Suppressor macrophage treated with lipopolysaccharide for 4 hours (primary cell): ENCODE measurements around the gene CCNO.
A peak's percentile ranks its signal among the peaks of the same experiment; 100 is the strongest.

Source experiments
- DNase-seq: peaks from one replicate; pipeline ENCODE4 v3.0.0-alpha.2; 2020

CCNO gene, protein sequence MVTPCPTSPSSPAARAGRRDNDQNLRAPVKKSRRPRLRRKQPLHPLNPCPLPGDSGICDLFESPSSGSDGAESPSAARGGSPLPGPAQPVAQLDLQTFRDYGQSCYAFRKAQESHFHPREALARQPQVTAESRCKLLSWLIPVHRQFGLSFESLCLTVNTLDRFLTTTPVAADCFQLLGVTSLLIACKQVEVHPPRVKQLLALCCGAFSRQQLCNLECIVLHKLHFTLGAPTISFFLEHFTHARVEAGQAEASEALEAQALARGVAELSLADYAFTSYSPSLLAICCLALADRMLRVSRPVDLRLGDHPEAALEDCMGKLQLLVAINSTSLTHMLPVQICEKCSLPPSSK

DNA sequence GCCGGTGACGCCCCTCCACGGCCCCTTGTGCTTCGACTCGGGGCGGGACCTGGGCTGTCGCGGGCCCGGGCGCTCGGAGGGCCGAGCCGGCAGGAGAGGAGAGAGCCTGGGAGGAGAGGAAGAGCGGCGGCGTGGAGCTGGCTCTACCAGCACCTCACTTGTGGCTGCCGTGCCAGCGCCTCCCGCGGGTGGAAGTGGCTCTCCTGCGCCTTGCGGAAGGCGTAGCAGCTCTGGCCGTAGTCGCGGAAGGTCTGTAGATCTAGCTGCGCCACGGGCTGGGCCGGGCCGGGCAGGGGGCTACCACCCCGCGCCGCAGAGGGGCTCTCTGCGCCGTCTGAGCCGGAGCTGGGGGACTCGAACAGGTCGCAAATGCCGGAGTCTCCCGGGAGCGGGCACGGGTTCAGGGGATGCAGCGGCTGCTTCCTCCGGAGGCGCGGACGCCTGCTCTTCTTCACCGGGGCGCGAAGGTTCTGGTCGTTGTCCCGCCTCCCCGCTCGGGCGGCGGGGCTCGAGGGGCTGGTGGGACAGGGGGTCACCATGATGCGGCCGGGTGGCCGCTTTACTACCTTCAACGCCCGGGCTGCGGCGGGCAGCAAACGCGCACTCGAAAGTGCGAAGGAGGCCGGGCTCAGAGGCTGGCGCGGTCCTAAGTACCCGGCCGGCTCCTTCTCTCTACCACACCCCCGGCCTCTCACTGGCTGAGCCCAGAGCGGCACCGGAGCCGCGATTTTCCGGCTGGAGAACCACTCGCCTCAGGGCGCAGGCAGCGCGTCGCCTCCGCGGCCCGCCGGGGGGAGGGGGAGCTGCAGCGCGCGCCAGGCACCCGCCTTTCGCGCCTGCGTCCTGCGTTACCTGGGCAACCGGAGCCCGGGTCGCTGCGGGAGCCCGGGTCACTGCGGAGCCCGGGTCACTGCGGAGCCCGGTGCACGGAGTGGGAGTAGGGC, at the start of gene CCNO:
TSS of gene CCNO (minus strand) at position 624 of the 944 bp plus-strand sequence. CDS start at position 539, 85 bp downstream.
- peak; percentile 65 for DNase-seq

DNA sequence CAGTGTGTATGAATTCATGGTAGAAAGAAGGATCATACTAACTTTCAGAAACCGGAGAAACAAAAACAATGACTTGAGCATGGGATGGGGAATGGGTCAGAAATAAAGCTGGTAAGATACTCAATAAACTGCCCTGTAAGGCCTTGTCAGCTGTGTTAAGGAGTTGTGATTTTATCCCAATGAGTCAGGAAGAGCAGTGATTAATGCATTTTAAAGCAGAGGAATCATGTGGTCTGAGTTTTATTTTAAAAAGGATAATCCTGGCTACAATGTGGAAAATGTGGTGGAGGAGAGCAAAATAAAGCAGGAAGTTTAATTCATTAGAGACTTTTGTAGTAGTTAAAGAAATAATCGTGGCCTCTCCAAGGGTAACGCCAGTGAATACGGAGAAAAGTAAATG, 45.4 kb upstream of the CCNO start:
- DNase-seq = no peak

DNA sequence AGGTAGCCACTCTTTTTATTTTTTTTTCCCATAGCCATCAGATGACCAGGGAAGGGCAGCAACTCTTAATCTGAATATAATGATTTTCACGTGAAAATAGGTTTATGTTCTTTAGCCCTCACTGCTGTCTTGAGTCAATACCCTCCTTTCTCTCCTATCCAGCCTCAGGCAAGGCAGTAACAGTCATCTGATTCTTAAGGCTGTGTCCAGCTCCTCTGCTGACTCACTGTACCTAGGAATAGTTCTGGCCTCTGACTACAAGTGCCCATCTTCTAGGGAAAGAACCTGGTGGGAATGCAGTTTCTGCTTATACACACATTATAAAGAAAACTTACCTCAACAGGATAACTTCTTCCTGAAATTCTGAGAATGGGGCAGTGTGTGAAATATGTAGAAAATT, 43.4 kb upstream of the CCNO start:
- no peak for DNase-seq

DNA sequence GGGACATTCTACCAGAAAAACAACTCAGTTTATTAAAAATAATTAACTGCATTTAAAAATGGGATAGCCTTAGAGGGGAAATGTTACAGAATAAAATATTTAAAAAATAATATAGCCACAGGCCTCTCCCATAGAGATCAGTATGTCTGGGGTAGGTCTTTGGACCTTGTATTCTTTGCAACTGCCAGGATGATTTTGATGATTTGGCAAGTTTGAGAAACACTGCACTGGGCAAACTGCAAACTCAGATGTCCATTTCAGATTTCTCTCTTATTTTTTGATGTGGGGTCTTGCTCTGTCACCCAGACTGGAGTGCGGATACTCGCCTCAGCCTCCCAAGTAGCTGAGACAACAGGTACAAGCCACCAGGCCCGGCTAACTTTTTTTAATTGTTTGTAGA, 24.9 kb upstream of the CCNO start:
- DNase-seq = no peak

DNA sequence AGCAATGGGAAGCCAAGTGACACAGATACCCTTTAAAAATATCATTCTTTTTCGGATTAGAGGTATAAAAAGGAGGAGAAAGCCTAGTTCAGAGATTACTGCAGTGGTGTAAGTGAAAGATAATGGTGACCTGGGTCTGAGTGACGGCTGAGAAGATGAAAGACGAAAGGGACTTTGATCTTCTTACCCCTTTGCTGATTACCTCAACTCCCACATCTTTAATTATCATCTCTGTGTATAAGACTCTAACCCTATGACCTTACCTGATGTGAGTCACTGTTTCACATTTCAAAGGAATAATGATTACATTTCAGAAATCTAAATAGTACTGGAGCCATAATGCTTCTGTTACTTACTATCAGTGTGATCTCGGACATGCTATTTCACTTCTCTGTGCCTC, 21.4 kb upstream of the CCNO start:
- no peak for DNase-seq

DNA sequence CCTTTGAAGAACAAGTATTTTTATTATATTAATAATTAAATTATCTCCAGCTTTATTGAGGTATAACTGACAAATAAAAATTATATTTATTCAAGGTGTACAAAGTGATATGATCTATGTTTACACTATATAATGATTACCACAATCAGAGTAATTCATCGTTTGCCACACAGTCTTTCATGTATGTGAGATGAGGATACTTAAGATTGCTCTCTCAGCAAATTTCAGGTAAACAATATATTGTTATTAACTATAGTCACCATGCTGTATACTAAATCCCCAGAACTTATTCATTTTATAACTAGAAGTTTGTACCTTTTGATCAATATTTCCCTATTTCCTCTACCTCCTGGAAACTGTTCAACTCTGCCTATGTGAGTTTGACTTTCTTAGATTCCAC, 16.7 kb upstream of the CCNO start:
- no peak for DNase-seq

DNA sequence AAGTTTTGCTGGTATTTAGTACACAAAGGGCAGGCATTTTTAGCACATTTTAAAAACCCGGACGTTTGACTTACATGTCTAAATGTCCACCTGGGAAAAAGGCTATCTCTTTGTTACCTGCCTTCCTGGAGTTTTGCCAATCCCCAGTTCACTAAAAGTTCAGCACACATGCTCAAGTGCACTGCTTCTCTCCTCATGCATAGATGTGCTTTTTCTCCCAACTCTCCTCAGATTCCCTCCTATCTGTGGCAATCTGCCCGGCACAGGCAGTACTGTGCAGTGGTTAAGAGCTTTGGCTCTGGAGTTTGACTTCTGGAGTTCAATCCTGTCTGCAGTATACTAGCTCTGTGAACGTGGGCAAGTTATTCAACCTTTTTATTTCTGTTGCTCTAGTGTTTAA, 8.3 kb upstream of the CCNO start:
- no peak for DNase-seq

DNA sequence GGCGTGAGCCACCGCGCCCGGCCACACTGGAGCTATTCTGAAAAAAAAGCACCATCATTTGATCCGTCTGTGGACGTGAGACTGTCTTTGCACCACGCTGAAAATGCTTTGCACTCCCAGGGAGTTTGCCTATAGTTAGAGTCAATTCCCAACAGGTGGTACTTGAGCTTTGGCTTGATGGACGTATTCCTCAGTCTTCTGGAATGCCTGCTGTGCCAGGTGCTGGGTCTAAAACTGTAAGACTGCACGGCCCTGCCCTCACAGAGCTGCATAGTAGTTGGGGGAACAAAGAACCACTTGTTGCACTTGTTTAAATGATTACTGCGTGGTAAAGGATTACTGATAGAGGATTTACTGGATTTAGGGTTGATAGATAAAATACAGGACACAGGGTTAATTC, 3.4 kb upstream of the CCNO start:
- no peak for DNase-seq

DNA sequence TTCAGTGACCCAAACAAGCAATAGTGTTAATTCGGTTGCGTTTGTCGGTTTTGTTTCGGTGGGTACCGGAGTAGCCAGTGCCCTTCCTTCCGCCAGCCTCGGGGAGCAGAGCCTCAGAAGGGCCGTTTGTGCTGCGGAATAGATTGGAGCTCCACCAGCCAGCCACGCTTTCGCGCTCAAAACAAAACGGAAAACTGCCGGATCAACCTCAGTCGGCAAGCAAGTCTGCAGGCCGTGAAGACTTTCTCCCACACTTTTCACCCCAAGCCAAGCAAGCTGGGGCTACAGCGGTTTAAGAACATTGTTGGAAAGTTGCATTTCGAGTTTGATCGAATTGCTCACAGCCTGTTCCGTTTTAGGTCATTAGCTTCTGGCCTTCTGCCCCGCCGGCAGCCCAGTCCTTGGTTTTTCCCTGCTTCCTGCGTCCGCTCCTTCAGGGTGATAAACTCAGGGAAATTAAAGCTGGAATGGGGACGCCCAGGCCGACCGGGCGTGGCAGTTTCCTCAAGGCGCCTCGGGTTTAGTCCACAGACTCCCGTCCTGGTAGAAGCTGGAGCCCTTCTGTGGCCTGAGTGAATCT, 803 bp upstream of the CCNO start:
- peak; percentile 12 for DNase-seq

DNA sequence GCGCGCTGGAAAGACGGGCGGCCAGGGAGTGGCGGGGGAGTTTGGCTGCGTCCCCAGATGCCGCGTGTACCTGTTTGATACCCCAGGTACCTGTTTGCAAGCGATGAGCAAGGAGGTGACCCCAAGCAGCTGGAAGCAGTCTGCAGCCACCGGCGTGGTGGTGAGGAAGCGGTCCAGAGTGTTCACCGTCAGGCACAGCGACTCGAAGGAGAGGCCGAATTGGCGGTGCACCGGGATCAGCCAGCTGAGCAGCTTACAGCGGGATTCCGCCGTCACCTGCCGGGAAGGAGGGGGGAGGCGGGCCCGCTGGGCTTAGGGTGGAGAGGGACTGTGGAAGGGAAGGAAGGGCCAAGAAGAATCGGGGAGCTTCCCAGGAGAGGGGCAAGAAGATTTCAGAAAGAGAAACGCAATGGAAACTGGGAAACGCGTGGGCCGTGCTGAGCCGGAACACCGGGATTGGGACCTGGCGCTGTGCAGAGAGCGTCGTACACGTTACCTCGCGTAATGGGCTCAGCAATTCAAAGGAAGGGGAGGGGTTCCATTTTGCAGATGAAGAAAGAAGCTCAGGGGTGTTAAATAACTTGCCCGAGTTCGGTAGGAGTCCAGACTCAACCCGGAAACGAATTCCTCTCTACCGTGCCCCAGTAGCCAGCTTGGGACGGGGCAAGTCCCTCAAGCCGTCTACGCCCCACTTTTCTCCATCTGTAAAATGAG, 980 bp downstream of the CCNO start:
- DNase-seq = peak; percentile 12

DNA sequence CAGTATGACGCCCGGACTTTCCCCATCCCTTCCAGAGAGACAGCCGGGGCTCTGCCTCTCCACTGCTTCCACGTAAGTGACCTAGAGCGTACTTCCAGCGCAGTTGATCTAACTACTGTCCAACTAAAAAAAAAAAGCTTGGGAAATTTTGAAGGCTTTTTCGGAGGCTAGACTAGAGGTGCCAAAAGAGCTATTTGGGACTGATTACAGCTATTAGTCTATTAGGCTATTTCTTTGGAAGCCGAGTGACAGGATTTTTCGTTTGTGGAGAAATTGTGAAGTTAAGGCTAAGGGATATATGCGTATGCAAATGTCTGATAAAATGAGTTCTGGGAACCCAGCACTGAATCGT, 1.5 kb downstream of the CCNO start:
- no peak for DNase-seq

DNA sequence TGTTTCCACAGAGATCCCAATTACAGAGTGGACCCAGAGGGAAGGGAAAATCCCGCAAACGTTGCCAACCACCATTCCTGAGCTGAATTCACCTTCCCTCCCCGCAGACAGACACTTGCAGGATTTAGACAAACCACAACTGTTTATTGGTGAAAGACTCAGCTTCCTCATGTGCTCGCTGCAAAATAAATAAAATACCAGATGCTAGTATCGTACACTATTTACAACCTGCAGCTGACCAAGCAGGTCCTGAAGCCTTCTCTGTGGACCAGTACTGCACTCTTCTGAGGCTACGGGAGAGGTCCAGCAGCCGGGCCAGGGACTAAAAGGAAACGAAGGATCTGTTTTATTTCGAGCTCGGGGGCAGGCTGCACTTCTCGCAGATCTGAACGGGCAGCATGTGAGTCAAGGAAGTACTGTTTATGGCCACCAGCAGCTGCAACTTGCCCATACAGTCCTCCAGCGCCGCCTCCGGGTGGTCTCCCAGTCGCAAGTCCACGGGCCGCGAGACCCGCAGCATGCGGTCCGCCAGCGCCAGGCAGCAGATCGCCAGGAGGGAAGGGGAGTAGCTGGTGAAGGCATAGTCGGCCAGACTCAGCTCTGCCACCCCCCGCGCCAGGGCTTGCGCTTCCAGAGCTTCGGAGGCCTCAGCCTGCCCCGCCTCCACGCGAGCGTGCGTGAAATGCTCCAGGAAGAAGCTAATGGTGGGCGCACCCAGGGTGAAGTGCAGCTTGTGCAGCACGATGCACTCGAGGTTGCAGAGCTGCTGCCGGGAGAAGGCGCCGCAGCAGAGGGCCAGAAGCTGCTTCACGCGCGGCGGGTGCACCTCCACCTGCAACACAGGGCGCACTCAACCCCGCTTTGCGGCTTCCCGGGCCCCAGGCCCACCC, 2.1 kb downstream of the CCNO start:
- DNase-seq = peak; percentile 18

DNA sequence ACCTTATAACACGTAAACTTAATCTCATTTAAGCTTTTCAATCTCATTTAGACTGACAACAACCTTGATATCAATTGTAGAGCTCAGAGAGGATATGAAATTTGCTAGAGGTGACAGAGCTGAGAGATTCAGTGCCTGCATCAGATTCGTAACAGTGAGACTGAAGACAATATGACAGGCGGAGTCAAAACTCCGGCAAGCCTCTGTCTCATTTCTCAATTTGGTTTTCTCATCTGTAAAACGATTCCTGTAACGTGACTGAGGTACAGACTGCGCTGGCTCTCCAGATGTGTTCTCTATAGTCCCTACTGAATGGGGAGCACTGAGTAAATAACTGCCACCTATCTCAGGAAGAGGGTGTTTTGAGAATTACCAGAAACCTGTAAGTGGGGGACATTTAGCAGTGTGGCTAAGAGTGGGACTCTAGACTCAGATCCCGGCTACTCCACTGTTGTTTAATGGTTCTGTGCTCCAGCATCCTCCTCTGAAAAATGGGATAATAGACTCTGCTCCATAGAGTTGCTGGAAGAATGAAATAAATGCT, 3.2 kb downstream of the CCNO start:
- no peak for DNase-seq

DNA sequence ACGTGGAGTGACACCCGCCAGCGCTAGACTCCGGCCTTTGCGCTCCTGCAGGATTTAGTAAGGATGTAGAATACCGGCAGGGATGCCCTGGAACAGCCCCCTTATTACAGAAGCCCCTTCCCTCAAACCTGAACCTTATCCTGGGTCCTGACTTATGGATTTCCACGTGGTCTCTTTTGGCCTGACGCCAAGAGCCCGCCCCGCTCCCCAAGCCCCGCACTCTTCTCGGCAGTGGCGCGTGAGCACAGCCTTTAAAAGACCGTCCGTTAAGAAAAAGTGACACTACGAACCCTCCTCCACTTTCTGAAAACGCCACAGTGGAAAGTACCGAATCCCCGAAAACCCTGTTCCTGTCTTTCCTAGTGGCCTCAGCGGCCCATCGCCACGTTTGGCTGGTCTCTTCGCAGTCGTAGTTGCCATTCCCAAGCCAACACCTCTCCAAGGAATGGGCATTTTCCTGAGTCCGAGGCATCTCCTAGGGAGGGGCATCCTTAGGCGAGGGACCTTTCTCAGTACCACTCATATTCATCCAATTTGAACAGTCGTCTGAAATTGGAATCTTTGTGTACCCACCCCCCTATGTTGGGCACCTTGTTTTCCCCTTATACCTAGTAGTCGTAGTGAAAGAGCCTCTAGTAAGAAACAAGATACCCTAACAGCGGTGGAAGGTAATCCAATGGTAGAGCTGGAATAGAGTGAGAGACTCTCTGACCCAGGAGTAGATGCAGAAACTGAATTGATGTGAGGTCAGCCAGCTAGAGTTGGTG, 5.6 kb downstream of the CCNO start:
- DNase-seq = no peak

DNA sequence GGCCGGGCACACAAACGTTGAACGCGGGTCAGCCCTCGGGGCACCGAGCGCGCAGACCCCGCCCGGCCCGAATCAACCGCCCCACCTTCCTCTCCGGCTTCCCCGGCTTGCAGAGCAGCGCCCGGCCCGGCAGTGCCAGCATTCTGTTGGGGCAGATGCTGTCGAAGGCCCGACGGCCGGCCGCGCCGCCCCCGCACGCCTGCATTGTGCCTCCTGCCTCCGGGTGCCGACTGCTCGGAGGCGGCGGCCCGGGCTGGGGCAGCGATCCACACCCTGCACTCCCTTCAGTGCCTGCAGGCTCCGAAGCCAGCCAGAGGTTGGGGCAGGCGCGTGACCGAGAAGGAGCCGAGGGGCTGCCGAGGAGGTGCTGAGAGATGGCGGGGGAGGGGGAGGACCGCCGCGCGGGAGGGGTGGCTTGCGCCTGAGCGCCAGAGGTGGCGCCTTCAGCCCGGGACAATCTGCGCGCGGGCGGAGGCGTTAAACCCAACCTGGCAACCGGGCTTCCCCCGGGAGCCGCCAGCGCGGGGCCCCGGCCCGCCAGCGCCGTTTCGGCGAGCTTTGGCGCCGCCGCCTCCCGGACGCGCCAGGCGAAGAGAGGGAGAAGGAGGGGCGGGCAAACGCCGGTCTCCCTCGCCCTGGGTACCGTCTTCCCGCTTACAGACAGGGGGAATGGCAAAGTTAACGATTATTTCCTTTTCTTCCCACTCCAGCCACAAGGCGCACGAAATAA, 6.3 kb downstream of the CCNO start, which contains the start of gene MCIDAS:
TSS of gene MCIDAS (minus strand) at position 382 of the 730 bp plus-strand sequence. CDS start at position 205, 177 bp downstream.
- DNase-seq = peak; percentile 30

DNA sequence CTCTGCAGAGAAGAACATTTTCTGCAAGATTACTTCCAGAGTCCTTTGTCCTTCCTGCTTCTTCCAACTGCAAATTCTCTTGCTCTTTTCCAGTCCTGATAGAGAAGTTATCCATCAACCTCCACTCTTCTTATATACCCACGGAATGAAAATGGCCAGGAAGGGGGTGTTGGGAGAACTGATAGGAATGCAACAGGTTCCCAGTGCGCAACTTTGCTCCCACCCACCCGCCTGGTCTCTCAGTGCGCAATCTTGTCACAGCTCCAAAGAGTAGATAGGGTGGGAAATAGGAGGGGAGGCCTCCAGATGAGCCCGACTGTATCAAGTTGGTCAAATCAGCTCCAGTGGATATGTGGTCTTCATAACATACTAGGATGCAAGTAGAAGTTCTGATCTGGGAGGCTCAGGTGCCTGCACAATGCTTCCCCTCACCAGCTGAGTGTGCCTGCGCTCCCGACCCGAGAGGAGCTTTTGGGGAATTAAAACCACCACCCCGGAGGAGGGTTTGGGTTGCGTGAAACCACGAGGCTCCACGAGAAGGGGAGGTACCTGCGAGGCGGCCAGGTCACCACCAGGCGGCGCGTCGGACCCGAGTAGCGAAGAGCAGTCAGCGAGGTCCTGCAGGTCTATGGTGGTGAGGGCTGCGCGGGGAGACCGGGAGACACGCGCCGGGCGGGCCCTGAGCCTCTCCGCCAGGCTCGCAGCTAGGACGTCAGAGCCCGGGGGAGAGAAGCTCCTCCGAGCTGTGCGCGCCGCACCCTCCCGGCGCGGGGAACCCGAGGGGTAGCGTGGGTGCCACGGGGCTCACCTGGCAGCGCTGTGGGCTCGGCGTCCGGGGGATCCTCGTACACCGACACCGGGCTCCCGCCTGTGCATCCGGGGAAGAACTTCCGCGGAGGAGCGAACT, 7.1 kb downstream of the CCNO start:
- peak; percentile 21 for DNase-seq

DNA sequence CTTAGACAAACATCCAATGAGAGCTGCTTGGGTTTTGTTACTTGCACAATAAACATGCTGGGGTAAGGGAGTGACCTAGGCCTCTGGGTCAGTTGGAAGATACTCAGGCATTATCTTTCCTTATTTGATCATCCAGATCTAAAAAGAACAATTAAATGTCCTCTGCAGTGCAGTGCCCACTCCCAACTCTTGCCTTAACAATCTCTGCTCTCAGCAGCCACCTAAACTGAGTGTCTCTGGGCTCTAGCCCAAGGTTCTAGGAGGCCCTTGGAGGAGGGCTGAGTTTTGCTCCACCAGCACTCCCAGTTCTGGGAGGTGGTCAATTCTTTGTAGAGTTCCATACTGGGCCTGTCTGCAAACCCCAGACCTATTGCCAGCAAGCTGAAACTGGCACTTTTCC, 8.1 kb downstream of the CCNO start:
- no peak for DNase-seq

DNA sequence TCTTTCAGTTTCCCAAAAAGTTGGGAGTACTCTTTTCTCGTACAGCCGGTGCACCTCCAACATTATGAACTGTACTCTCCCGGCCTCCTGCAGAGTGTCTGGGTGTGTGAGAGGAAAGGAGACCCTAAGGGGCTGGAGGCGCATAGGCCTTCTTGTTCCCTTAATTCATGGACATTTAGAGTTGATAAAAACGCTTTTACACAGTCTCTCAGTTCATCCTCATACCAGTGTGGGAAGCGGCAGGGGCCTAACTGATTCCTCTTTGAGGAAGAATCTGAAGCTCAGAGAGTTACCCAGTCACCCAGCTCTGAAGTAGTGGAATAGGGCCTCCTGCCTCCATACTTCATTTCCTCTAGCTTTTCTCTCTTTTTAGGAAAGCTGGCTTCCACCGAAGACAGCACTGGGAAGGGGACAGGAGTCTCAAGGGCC, 9.6 kb downstream of the CCNO start:
- no peak for DNase-seq
